Aorta (tissue), 5 donors: ENCODE data around the gene CRACR2A. TPM values are rescaled to one million over a fixed set of nuclear protein-coding genes. Genes with fewer than 3 reads are reported as not detected.

Experiments
- ATAC-seq: fragments of 200-7000 bp; cut with Tn5 transposase; one replicate; pipeline ENCODE4 v1.9.1; 2022; ENCODE audit warnings: moderate library complexity; ENCODE audit not compliant: low FRiP score
- DNase-seq, 2 donors: peaks; one replicate each; pipeline ENCODE4 v3.0.0-alpha.2; 2020
- H3K27ac ChIP-seq, 2 donors: one replicate each; pipeline ENCODE4 v1.5.1; 2013; ENCODE audit warnings: low read length in 2 of 2, mild to moderate bottlenecking in 2 of 2, moderate library complexity in 2 of 2, control low read depth in 1 of 2, inconsistent platforms in 1 of 2, low read depth in 1 of 2
- H3K27me3 ChIP-seq, 2 donors: one replicate each; pipeline ENCODE4 v1.6.1; 2013; ENCODE audit warnings: control low read depth in 1 of 2, low read length in 1 of 2, mild to moderate bottlenecking in 1 of 2, moderate library complexity in 1 of 2; ENCODE audit not compliant: insufficient read depth in 2 of 2, control insufficient read depth in 1 of 2
- H3K36me3 ChIP-seq, 2 donors: one replicate each; pipeline ENCODE4 v1.6.1; 2013; ENCODE audit warnings: control low read depth in 1 of 2, low read length in 1 of 2, mild to moderate bottlenecking in 1 of 2; ENCODE audit not compliant: insufficient read depth in 2 of 2, control insufficient read depth in 1 of 2
- H3K4me1 ChIP-seq, 2 donors: one replicate each; pipeline ENCODE4 v1.6.1; 2013; ENCODE audit warnings: low read length in 2 of 2, control low read depth in 1 of 2, mild to moderate bottlenecking in 1 of 2, moderate library complexity in 1 of 2; ENCODE audit not compliant: insufficient read depth in 2 of 2, control insufficient read depth in 1 of 2
- H3K4me3 ChIP-seq, 2 donors: one replicate each; pipeline ENCODE4 v1.5.1; 2013; ENCODE audit warnings: low read length in 2 of 2, control low read depth in 1 of 2, mild to moderate bottlenecking in 1 of 2
- H3K9me3 ChIP-seq: one replicate; pipeline ENCODE4 v1.6.1; 2013; ENCODE audit warnings: mild to moderate bottlenecking, low read length; ENCODE audit not compliant: control insufficient read depth
- WGBS, 2 donors: extraction: QIAGEN DNeasy Blood & Tissue Kit; methylation state at CpG; one replicate each; pipeline ENCODE4 v1.1.7; 2013; 5-methylcytosine and 5-hydroxymethylcytosine counted together
- intact Hi-C, 2 donors: fragments of 100-400 bp; cut with DNase I; formaldehyde crosslinking; loops; one replicate each; pipeline versions ENCODE4 v1.14.2 to v1.15.0; 2022
- polyA plus RNA-seq, 2 donors: library from polyadenylated mRNA; stranded (reverse); fragments of 200-250 nt; gene quantifications; one replicate each; pipeline ENCODE4 v1.2.3, GENCODE V29; 2013
- total RNA-seq, 2 donors: library from RNA; stranded (reverse); fragmentation: NEBNext Ultra II Directional; extraction: Animal tissue kit (Norgen Biotek cat#: 25700); gene quantifications; one replicate each; pipeline ENCODE4 v1.2.1, GENCODE V29; 2021
- donor health status: healthy with polysubstance abuse.
- donor health status: Bipolar disorder and iron deficiency.
- donor health status: DM: no; HTN: no; CAD: no.
- donor health status: DM: no; HTN: no; CAD: no.
- donor health status: DM: yes; HTN: yes; CAD: no.

The CRACR2A gene
- total and polyA plus RNA-seq, 4 donors = 0.49 to 6.9 (median 4.2) TPM

- no peaks in the 10 kb centered on the region for H3K4me1 ChIP-seq
- 79 to 87% methylated on average over 4 of the region's 4 CpGs for WGBS, 2 donors
- H3K9me3 ChIP-seq = no peaks in the 10 kb centered on the region
- no peaks in the 10 kb centered on the region for H3K27me3 ChIP-seq
- DNase-seq (no peak), ATAC-seq (no peak)
- no peak overlapping the region for H3K4me3 ChIP-seq
- intact Hi-C loops = no loop called here
- no peak overlapping the region for H3K27ac ChIP-seq
- H3K36me3 ChIP-seq = no peaks in the 10 kb centered on the region
Observed at GRCh38 chr12:3671330-3672112, 81.4 kb downstream of the CRACR2A start.

GRCh38 chr12:3670083-3670620, 82.8 kb downstream of the CRACR2A start:
- Histone ChIP-seq H3K27me3 (no peaks in the 10 kb centered on the region), H3K9me3 (no peaks in the 10 kb centered on the region), H3K27ac (no peak overlapping the region), H3K36me3 (no peaks in the 10 kb centered on the region), H3K4me3 (no peak overlapping the region), H3K4me1 (no peaks in the 10 kb centered on the region)
- 89 to 90% methylated on average over 5 of the region's 5 CpGs for WGBS, 2 donors
- DNase-seq (no peak), ATAC-seq (no peak)
- intact Hi-C loops = no loop called here

GRCh38 chr12:3669594-3669993, 83.3 kb downstream of the CRACR2A start:
- intact Hi-C loops = no loop called here
- ATAC-seq = no peak
- no peaks in the 10 kb centered on the region for H3K36me3 ChIP-seq
- no peak for DNase-seq
- H3K9me3 ChIP-seq = no peaks in the 10 kb centered on the region
- no peak overlapping the region for H3K4me3 ChIP-seq
- H3K4me1 ChIP-seq = no peaks in the 10 kb centered on the region
- H3K27ac ChIP-seq = no peak overlapping the region
- no peaks in the 10 kb centered on the region for H3K27me3 ChIP-seq
- WGBS, 2 donors = 77 to 82% methylated on average over 4 of the region's 4 CpGs

- no peak overlapping the region for H3K4me3 ChIP-seq
- no peaks in the 10 kb centered on the region for H3K36me3 ChIP-seq
- H3K9me3 ChIP-seq = no peaks in the 10 kb centered on the region
- no peak for DNase-seq
- no peak for ATAC-seq
- no peaks in the 10 kb centered on the region for H3K27me3 ChIP-seq
- intact Hi-C loops = no loop called here
- H3K27ac ChIP-seq = no peak overlapping the region
- no peaks in the 10 kb centered on the region for H3K4me1 ChIP-seq
- WGBS, 2 donors = 85% methylated on average over 5 of the region's 5 CpGs
Observed at GRCh38 chr12:3668479-3669165, 84.3 kb downstream of the CRACR2A start.

GRCh38 chr12:3667485-3667884, 85.4 kb downstream of the CRACR2A start:
- H3K36me3 ChIP-seq = no peaks in the 10 kb centered on the region
- H3K27ac ChIP-seq = no peak overlapping the region
- WGBS, 2 donors = 69 to 75% methylated on average over 4 of the region's 4 CpGs
- intact Hi-C loops = no loop called here
- no peak overlapping the region for H3K4me3 ChIP-seq
- no peak for ATAC-seq
- H3K9me3 ChIP-seq = no peaks in the 10 kb centered on the region
- no peaks in the 10 kb centered on the region for H3K4me1 ChIP-seq
- DNase-seq = no peak
- H3K27me3 ChIP-seq = no peaks in the 10 kb centered on the region

GRCh38 chr12:3666441-3666840, 86.5 kb downstream of the CRACR2A start:
- no peak for DNase-seq
- no peak for ATAC-seq
- no peak overlapping the region for H3K27ac ChIP-seq
- H3K36me3 ChIP-seq = no peaks in the 10 kb centered on the region
- H3K27me3 ChIP-seq = no peaks in the 10 kb centered on the region
- H3K4me1 ChIP-seq = no peaks in the 10 kb centered on the region
- no peaks in the 10 kb centered on the region for H3K9me3 ChIP-seq
- 90 to 95% methylated on average over 7 of the region's 7 CpGs for WGBS, 2 donors
- no peak overlapping the region for H3K4me3 ChIP-seq
- intact Hi-C loops = no loop called here

GRCh38 chr12:3662521-3662921, 90.4 kb downstream of the CRACR2A start:
- Histone ChIP-seq H3K36me3 (no peaks in the 10 kb centered on the region), H3K27me3 (no peaks in the 10 kb centered on the region), H3K4me1 (no peaks in the 10 kb centered on the region), H3K9me3 (no peaks in the 10 kb centered on the region), H3K27ac (no peak overlapping the region), H3K4me3 (no peak overlapping the region)
- WGBS, 2 donors = 86 to 91% methylated on average over 5 of the region's 5 CpGs
- DNase-seq (no peak), ATAC-seq (no peak)
- intact Hi-C loops = no loop called here

- Histone ChIP-seq H3K9me3 (no peaks in the 10 kb centered on the region), H3K4me3 (no peak overlapping the region), H3K27me3 (no peaks in the 10 kb centered on the region), H3K36me3 (no peaks in the 10 kb centered on the region), H3K27ac (no peak overlapping the region), H3K4me1 (no peaks in the 10 kb centered on the region)
- ATAC-seq (no peak), DNase-seq (no peak)
- WGBS, 2 donors = 86 to 93% methylated on average over 1 of the region's 1 CpG
- intact Hi-C loops = no loop called here
Observed at GRCh38 chr12:3661028-3661427, 91.9 kb downstream of the CRACR2A start.
